Liver (tissue), 9 donors: Measurements from ENCODE around the gene ADK. TPM values are rescaled to one million over a fixed set of nuclear protein-coding genes. Genes with fewer than 3 reads are reported as not detected.

ENCODE experiments used
- DNase-seq: peaks from one replicate; pipeline ENCODE4 v3.0.0-alpha.2; 2017; ENCODE audit warnings: low spot score
- H3K27ac ChIP-seq, 2 donors: one replicate each; pipeline ENCODE4 v1.7.0; 2013; ENCODE audit warnings: inconsistent platforms in 2 of 2, low read length in 2 of 2, control low read depth in 1 of 2, low read depth in 1 of 2, mild to moderate bottlenecking in 1 of 2
- H3K27me3 ChIP-seq, 4 donors: one replicate each; pipeline versions ENCODE4 v1.6.1 to v1.7.0; 2013; ENCODE audit warnings: low read length in 3 of 4, inconsistent platforms in 1 of 4, mild to moderate bottlenecking in 1 of 4, moderate library complexity in 1 of 4; ENCODE audit not compliant: control insufficient read depth in 4 of 4, insufficient read depth in 4 of 4
- H3K36me3 ChIP-seq, 4 donors: one replicate each; pipeline versions ENCODE4 v1.6.1 to v1.7.0; 2013; ENCODE audit warnings: low read length in 3 of 4, mild to moderate bottlenecking in 3 of 4, low read depth in 1 of 4, moderate library complexity in 1 of 4; ENCODE audit not compliant: control insufficient read depth in 4 of 4, insufficient read depth in 3 of 4
- H3K4me1 ChIP-seq, 4 donors: one replicate each; pipeline versions ENCODE4 v1.6.1 to v1.7.0; 2013; ENCODE audit warnings: low read length in 3 of 4, mild to moderate bottlenecking in 3 of 4, moderate library complexity in 1 of 4; ENCODE audit not compliant: control insufficient read depth in 4 of 4, insufficient read depth in 4 of 4
- H3K4me3 ChIP-seq, 3 donors: one replicate each; pipeline versions ENCODE4 v1.6.1 to v1.7.0; 2013; ENCODE audit warnings: low read length in 3 of 3, control low read depth in 1 of 3, low read depth in 1 of 3, mild to moderate bottlenecking in 1 of 3
- H3K9ac ChIP-seq, 2 donors: one replicate each; pipeline ENCODE4 v1.7.0; 2013; ENCODE audit warnings: low read length in 2 of 2, mild to moderate bottlenecking in 2 of 2, moderate library complexity in 2 of 2, control low read depth in 1 of 2, low read depth in 1 of 2
- H3K9me3 ChIP-seq, 4 donors: one replicate each; pipeline versions ENCODE4 v1.6.1 to v1.7.0; 2013; ENCODE audit warnings: low read length in 3 of 4; ENCODE audit not compliant: control insufficient read depth in 4 of 4
- ATF3 ChIP-seq: IDR thresholded peaks from 2 replicates; pipeline ENCODE4 v1.6.1; 2016; ENCODE audit warnings: antibody characterized with exemption
- CTCF ChIP-seq: fragments of 150-350 bp; IDR thresholded peaks from 2 replicates; pipeline ENCODE4 v1.5.1; 2017; ENCODE audit warnings: improper control_type of control experiment, low read depth, low read length; ENCODE audit not compliant: missing input control
- EGR1 ChIP-seq, 2 donors: IDR thresholded peaks; 2 replicates each; pipeline ENCODE4 v1.6.1; 2016 to 2018; ENCODE audit warnings: antibody characterized with exemption in 2 of 2, low read depth in 2 of 2
- FOXA1 ChIP-seq: IDR thresholded peaks from 2 replicates; pipeline ENCODE4 v1.6.1; 2016; ENCODE audit warnings: antibody characterized with exemption
- GABPA ChIP-seq, 2 donors: IDR thresholded peaks in 1 of 2; conservative IDR thresholded peaks in 1 of 2; 2 replicates each; pipeline ENCODE4 v1.6.1; 2016; ENCODE audit warnings: antibody characterized with exemption in 2 of 2, mild to moderate bottlenecking in 1 of 2, moderate library complexity in 1 of 2
- MAX ChIP-seq: IDR thresholded peaks from 2 replicates; pipeline ENCODE4 v1.6.1; 2016; ENCODE audit warnings: antibody characterized with exemption
- REST ChIP-seq: IDR thresholded peaks from 2 replicates; pipeline ENCODE4 v1.6.1; 2016; ENCODE audit warnings: antibody characterized with exemption, mild to moderate bottlenecking
- RXRA ChIP-seq, 2 donors: IDR thresholded peaks; 2 replicates each; pipeline ENCODE4 v1.6.1; 2017 to 2018; ENCODE audit warnings: antibody characterized with exemption in 2 of 2, mild to moderate bottlenecking in 1 of 2
- SP1 ChIP-seq: IDR thresholded peaks from 2 replicates; pipeline ENCODE4 v1.6.1; 2018; ENCODE audit warnings: antibody characterized with exemption, mild to moderate bottlenecking
- YY1 ChIP-seq: IDR thresholded peaks from 2 replicates; pipeline ENCODE4 v1.6.1; 2016; ENCODE audit warnings: antibody characterized with exemption, mild to moderate bottlenecking
- ZBTB33 ChIP-seq: IDR thresholded peaks from 2 replicates; pipeline ENCODE4 v1.6.1; 2016; ENCODE audit warnings: antibody characterized with exemption
- WGBS: extraction: QIAGEN DNeasy Blood & Tissue Kit; methylation state at CpG from one replicate; pipeline ENCODE4 v1.1.7; 2013; 5-methylcytosine and 5-hydroxymethylcytosine counted together
- polyA plus RNA-seq, 2 donors: library from polyadenylated mRNA; stranded (reverse) in 1 of 2; unstranded in 1 of 2; fragments of 200-250 nt in 1 of 2; fragments of >200 nt in 1 of 2; fragmentation: Nextera tagmentation in 1 of 2; extraction: Ambion mirVana in 1 of 2; gene quantifications; one replicate each; pipeline versions ENCODE4 v1.2.1 to v1.2.3, GENCODE V29; 2013 to 2015
- total RNA-seq, 2 donors: library from RNA; depleted of rRNA; stranded (reverse); fragments of >200 nt; gene quantifications; one replicate each; pipeline ENCODE4 v1.2.3, GENCODE V29; 2014
- donor health status: healthy.
- donor health status: healthy.
- donor health status: healthy.
- donor health status: healthy.
- donor health status: healthy.

Gene ADK
- total and polyA plus RNA-seq, 4 donors = 18.0 to 110 (median 65.5) TPM

GRCh38 chr10:74637685-74638084 lies 486.7 kb downstream of the ADK start (continued):
- TF ChIP-seq REST = no peak
- no peak for TF ChIP-seq RXRA (IDR thresholded peaks at IDR 0.05)
- TF ChIP-seq GABPA (IDR thresholded peaks at IDR 0.05 in 1 of 2, conservative IDR thresholded peaks at IDR 0.05 in 1 of 2) = no peak
- TF ChIP-seq EGR1 (IDR thresholded peaks at IDR 0.05; ENCODE audit: low read depth in 2 of 2) = no peak

- Histone ChIP-seq H3K4me3 (no peak overlapping the region), H3K4me1 (no peaks in the 10 kb centered on the region), H3K9me3 (no peaks in the 10 kb centered on the region), H3K27ac (no peak overlapping the region), H3K9ac (no peak overlapping the region), H3K36me3 (peaks cover 0 to 6% (median under 1%) of the 10 kb centered on the region in 4 donors), H3K27me3 (no peaks in the 10 kb centered on the region)
- no peak for TF ChIP-seq FOXA1
- TF ChIP-seq ATF3 = no peak
- TF ChIP-seq CTCF = no peak
- no peak for TF ChIP-seq RXRA (IDR thresholded peaks at IDR 0.05)
- TF ChIP-seq YY1 = no peak
- TF ChIP-seq ZBTB33 = no peak
- TF ChIP-seq SP1 = no peak
- no peak for TF ChIP-seq MAX
- DNase-seq = no peak
- WGBS = 90% methylated on average over 5 of the region's 5 CpGs
These were observed 489.3 kb downstream of the ADK start for GRCh38 chr10:74640134-74640921.
